NCI-H187 treated with DMSO at 0.1 percent for 48 hours (cell line): ENCODE data around the gene RTP3.
"Not testable (repeated sequence)": the region's sequence is repeated elsewhere in the genome, so short reads cannot be mapped to it uniquely, and the experiment has no call there.

Experiments
- DNase-seq: peaks from one replicate; lab custom pipeline; 2025; lab: John Stamatoyannopoulos, UW

Gene RTP3

GRCh38 chr3:46519952-46520351 lies 22.2 kb downstream of the RTP3 start:
- no peak for DNase-seq

- DNase-seq: no peak
Measured at GRCh38 chr3:46520531-46520930, 22.8 kb downstream of the RTP3 start.

GRCh38 chr3:46521096-46521495 lies 23.3 kb downstream of the RTP3 start:
- DNase-seq: no peak

- not testable (repeated sequence) for DNase-seq
Measured at GRCh38 chr3:46522201-46522600, 24.4 kb downstream of the RTP3 start.

GRCh38 chr3:46523556-46523955 lies 25.8 kb downstream of the RTP3 start:
- DNase-seq: no peak

- DNase-seq: no peak
Measured at GRCh38 chr3:46524008-46524407, 26.2 kb downstream of the RTP3 start.

GRCh38 chr3:46524832-46525231 lies 27.1 kb downstream of the RTP3 start:
- DNase-seq: no peak

- no peak for DNase-seq
Measured at GRCh38 chr3:46527239-46527638, 29.5 kb downstream of the RTP3 start.

GRCh38 chr3:46533091-46533490 lies 35.3 kb downstream of the RTP3 start:
- no peak for DNase-seq

- no peak for DNase-seq
Measured at GRCh38 chr3:46535746-46536145, 38.0 kb downstream of the RTP3 start.

GRCh38 chr3:46536758-46537157 lies 39.0 kb downstream of the RTP3 start:
- no peak for DNase-seq

- no peak for DNase-seq
Measured at GRCh38 chr3:46537316-46537715, 39.5 kb downstream of the RTP3 start.

GRCh38 chr3:46537779-46538178 lies 40.0 kb downstream of the RTP3 start:
- DNase-seq: no peak

GRCh38 chr3:46538425-46538802 lies 40.6 kb downstream of the RTP3 start:
- not testable (repeated sequence) for DNase-seq

GRCh38 chr3:46538803-46539442 lies 41.1 kb downstream of the RTP3 start:
- no peak for DNase-seq

- no peak for DNase-seq
Measured at GRCh38 chr3:46539443-46540005, 41.7 kb downstream of the RTP3 start.

GRCh38 chr3:46540550-46540949 lies 42.8 kb downstream of the RTP3 start:
- no peak for DNase-seq

- no peak for DNase-seq
Measured at GRCh38 chr3:46541835-46542234, 44.1 kb downstream of the RTP3 start.

GRCh38 chr3:46542344-46542743 lies 44.6 kb downstream of the RTP3 start:
- DNase-seq: no peak

GRCh38 chr3:46542801-46543201 lies 45.0 kb downstream of the RTP3 start:
- no peak for DNase-seq

GRCh38 chr3:46544771-46545503 lies 47.2 kb downstream of the RTP3 start:
- DNase-seq: no peak

- no peak for DNase-seq
Measured at GRCh38 chr3:46545818-46546630, 48.2 kb downstream of the RTP3 start.
